ENCODE results near the gene SHISAL2B.
"Not testable (repeated sequence)": the region's sequence is repeated elsewhere in the genome, so short reads cannot be mapped to it uniquely, and the experiment has no call there.

Gene SHISAL2B

DNA sequence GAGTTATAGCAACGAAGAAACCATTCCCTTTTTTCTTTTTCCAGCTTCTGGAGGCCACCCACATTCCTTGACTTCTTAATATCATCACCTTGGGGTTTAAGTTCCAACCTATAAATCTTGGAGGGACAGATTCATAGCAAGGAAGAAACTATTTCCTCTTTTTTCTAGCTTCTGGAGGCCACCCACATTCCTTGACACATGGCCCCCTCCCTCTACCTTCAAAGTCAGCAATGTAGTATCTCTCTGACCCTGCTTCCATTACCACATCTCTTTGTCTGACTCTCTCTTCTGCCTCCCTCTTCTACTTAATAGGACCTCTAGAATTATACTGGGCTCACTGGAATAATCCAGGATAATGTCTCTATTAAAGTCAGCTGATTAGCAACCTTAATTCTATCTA is 34.7 kb upstream of the SHISAL2B start:
- no peak overlapping the region for H3K4me3 ChIP-seq (replicated peaks in 1 of 2; ENCODE audit: low read depth in 2 of 2, low read length in 2 of 2)
- TF ChIP-seq, protein P1, sequence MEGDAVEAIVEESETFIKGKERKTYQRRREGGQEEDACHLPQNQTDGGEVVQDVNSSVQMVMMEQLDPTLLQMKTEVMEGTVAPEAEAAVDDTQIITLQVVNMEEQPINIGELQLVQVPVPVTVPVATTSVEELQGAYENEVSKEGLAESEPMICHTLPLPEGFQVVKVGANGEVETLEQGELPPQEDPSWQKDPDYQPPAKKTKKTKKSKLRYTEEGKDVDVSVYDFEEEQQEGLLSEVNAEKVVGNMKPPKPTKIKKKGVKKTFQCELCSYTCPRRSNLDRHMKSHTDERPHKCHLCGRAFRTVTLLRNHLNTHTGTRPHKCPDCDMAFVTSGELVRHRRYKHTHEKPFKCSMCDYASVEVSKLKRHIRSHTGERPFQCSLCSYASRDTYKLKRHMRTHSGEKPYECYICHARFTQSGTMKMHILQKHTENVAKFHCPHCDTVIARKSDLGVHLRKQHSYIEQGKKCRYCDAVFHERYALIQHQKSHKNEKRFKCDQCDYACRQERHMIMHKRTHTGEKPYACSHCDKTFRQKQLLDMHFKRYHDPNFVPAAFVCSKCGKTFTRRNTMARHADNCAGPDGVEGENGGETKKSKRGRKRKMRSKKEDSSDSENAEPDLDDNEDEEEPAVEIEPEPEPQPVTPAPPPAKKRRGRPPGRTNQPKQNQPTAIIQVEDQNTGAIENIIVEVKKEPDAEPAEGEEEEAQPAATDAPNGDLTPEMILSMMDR (IDR thresholded peaks at IDR 0.05; ENCODE audit: low read depth, low read length) = no peak
- DNase-seq (ENCODE audit: low read depth in 2 of 2) = no peak

DNA sequence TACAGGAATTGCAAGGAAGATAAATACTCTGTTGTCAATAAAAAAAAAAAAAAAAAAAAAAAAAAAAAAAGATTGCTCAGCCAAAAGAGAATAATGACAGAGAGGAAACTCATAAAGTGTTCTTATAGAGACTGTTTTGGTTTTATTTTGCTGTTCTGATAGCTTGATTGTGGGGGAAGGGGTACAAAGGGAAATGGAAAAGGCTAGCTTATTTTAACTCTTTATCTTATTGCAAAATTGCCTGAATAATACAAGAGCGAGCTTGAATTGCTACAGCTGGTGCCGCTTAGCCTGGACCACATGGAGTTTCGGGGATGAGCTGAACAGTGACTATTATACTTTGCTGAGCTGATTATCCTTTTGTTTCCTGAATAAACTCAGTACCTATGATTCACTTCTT is 31.0 kb upstream of the SHISAL2B start:
- TF ChIP-seq, protein P1 (IDR thresholded peaks at IDR 0.05; ENCODE audit: low read depth, low read length) = no peak
- H3K4me3 ChIP-seq (replicated peaks in 1 of 2; ENCODE audit: low read depth in 2 of 2, low read length in 2 of 2) = no peak overlapping the region
- DNase-seq (ENCODE audit: low read depth in 2 of 2) = peak in 1 of 2 donors; percentile 8

DNA sequence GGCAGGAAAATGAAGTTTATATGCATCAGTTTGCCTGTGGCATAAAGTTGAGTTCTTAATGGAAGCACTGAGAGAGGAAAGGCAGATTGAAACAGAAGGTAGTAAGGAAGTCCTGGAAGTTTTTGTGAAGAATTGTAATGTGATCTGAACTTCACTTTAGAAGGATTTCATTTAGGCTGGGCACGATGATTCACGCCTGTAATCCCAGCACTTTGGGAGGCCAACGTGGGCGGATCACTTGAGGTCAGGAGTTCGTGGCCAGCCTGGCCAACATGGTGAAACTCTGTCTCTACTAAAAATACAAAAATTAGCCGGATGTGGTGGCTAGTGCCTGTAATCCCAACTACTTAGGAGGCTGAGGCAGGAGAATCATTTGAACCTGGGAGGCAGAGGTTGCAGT is 27.1 kb upstream of the SHISAL2B start:
- not testable (repeated sequence) for H3K4me3 ChIP-seq (replicated peaks in 1 of 2; ENCODE audit: low read depth in 2 of 2, low read length in 2 of 2)
- peak; percentile 31 to 41 for DNase-seq (ENCODE audit: low read depth in 2 of 2)

DNA sequence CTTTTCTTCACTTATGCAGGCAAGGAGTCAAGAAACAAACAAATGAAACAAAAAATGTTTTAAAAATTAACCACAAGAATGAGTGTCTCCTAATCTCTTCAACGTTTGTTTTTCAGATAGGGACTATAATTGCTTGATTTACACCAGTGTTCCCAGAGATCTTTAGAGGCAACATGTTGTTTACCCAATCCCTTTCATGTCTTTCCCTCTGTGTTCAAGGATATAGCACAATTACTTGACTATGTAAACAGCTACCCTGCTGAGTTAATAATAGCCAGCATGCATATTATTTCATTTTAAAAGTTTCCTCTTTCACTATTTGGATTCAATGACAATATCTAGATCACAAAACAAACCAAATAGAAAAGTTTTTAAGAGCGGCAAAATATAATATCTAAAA is 25.1 kb upstream of the SHISAL2B start:
- no peak overlapping the region for H3K4me3 ChIP-seq (replicated peaks in 1 of 2; ENCODE audit: low read depth in 2 of 2, low read length in 2 of 2)
- DNase-seq (ENCODE audit: low read depth in 2 of 2) = no peak
- TF ChIP-seq, protein P1 (IDR thresholded peaks at IDR 0.05; ENCODE audit: low read depth, low read length) = no peak

DNA sequence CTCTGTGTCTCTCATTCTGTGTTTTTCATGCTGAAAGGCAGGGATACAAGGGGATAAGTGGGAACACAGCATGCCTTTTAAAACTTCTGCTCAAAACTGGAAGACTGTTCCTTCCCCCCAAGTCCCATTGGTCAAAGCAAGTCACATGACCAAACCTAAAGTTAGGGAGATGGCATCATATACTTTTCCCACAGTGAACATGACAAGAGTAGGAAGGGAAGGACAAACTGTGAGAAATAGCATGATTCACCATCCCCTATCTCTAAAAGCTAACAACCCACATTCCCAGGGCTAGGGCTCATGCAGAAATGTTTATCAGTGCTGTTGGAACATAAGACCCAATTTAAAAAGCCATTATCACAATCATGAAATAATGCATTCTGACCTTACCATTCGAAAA is 24.2 kb upstream of the SHISAL2B start:
- H3K4me3 ChIP-seq (replicated peaks in 1 of 2; ENCODE audit: low read depth in 2 of 2, low read length in 2 of 2) = no peak overlapping the region
- peak; percentile 85 to 86 for DNase-seq (ENCODE audit: low read depth in 2 of 2)
- TF ChIP-seq, protein P1 (IDR thresholded peaks at IDR 0.05; ENCODE audit: low read depth, low read length) = no peak

DNA sequence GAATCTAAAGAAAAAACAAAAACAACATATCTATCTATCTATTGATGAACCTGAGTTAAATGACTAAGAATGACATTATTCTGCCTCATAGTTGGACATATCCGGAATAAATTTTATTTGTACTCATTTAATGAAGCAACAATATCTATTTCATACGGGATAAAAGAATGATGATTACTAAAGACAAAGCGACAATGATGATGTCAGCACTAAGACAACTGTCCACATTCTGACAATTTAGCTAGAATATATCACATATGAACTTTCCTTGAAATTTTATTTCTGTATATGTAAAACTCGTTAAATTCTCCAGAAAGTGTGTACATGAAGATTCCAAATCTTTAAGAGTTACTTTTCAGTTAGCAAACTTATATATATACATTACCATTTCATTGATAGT is 23.2 kb upstream of the SHISAL2B start:
- no peak for DNase-seq (ENCODE audit: low read depth in 2 of 2)
- no peak overlapping the region for H3K4me3 ChIP-seq (replicated peaks in 1 of 2; ENCODE audit: low read depth in 2 of 2, low read length in 2 of 2)
- TF ChIP-seq, protein P1 (IDR thresholded peaks at IDR 0.05; ENCODE audit: low read depth, low read length) = no peak

DNA sequence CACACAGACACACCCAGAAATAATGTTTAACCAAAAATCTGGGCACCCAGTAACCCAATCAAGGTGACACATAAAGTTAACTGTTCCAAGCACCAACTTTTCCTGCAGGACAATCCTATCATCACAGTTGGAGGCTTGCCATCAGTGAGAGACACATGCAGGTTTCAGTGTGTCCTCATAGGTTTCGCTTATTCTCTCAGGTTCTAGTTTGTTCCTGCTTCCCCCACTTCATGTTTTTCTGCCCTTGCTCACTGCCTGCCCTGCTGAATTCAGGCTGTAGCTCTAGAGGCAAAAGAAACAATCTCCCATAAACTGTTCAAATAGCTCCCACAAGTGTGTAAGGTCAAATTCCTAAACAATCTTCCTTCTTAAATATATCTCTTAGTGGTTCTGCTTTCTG is 20.0 kb upstream of the SHISAL2B start:
- TF ChIP-seq, protein P1 (IDR thresholded peaks at IDR 0.05; ENCODE audit: low read depth, low read length) = no peak

More for the DNA sequence above, 20.0 kb upstream of the SHISAL2B start:
- DNase-seq (ENCODE audit: low read depth in 2 of 2) = no peak
- no peak overlapping the region for H3K4me3 ChIP-seq (replicated peaks in 1 of 2; ENCODE audit: low read depth in 2 of 2, low read length in 2 of 2)

Data from cardiac fibroblast (primary cell).